ENCODE results near the gene ACRV1.

Gene ACRV1

DNA sequence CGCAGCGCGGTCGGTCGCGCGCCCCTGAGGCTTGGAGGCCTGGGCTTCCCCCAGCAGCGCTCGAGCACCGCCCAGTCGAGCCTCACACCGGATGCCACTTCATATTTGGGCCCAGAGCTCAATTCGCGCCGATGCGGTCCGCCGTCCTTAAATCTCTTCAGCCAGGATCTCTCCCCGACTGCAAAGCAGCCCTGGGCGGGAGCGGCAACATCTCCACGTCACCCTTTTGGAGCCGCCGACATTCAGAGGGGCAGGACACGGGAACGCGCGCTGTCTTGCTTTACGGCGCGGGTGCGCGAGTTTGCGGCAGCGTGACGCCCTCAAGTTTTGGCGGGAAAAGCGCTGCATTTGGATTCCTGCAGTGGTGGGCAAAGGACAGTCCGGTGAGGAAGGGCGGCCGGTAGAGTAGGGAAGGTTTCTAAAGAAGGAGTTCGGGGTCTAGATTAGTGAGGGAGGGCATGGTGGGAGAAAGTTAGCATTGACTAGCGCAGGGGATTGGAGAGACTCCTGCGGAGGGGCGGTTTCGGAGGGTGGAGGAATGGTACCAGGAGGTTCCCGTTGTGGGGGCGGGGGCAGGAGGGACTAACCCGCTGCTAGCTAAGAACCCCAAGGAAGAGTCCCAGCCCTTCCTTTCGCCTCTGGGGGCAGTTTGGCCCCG is 54.9 kb downstream of the ACRV1 start:
- Mint-ChIP-seq H3K36me3 (ENCODE audit: low read depth) (peaks cover 49% of the 10 kb centered on the region), H3K4me1 (peaks cover 27% of the 10 kb centered on the region), H3K27ac (peak overlapping the region; percentile 100), H3K9me3 (no peaks in the 10 kb centered on the region), H3K27me3 (no peaks in the 10 kb centered on the region), H3K4me3 (peak overlapping the region; percentile 89)
- peak; percentile 89 for ATAC-seq
- peak; percentile 90 for DNase-seq

DNA sequence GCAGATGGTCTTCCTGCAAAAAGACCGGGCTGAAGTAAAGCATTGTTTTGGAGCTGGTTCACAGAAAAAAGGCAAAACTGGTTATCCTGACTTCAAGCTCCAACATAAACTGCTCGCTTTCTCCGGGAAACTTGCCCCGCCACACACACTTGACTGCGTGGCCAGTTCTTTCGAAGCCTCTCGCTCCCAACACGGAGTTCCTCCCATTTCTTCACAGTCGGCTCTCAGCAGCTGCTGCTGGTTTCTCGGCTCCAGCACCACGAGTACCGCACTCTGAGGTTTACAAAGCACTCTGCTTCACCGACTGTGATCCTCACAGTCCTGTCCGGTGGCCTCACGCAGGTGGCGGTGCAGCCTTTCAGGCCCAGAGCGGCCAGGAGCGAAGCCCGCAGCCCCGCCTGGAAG is 55.4 kb downstream of the ACRV1 start:
- H3K9me3 Mint-ChIP-seq: no peaks in the 10 kb centered on the region
- peak; percentile 10 for ATAC-seq
- H3K4me1 Mint-ChIP-seq: peaks cover 27% of the 10 kb centered on the region
- peak overlapping the region; percentile 100 for H3K27ac Mint-ChIP-seq
- DNase-seq: no peak
- peak overlapping the region; percentile 89 for H3K4me3 Mint-ChIP-seq
- H3K27me3 Mint-ChIP-seq: no peaks in the 10 kb centered on the region
- peaks cover 51% of the 10 kb centered on the region for H3K36me3 Mint-ChIP-seq (ENCODE audit: low read depth)

DNA sequence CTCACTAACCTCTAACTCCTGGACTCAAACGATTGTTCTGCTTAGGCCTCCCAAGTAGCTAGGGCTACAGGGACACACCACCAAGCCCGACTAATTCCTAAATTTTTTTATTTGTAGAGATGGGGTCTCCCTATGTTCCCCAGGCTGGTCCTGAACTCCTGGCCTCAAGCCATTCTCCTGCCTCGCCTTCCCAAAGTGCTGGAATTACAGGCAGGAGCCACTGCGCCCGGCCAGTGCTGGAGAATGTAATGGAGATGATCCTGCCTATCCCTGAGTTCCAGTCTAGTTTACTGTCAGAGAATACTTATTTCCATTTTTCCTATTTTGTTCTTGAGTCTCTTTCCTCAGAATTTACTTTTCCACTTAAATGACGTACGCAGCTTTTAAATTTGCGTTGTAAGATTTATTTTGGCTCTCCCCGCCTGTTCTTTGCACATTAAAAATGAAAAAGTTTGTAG is 55.9 kb downstream of the ACRV1 start, which contains the start of gene CHEK1:
Gene CHEK1 (plus strand): TSS at position 408 of the 458 bp plus-strand sequence. CDS start 1,606 bp downstream, outside the sequence.
- Mint-ChIP-seq H3K27ac (peak within 1 kb of the TSS; percentile 100), H3K27me3 (no peaks in the 10 kb centered on the region), H3K4me1 (peaks cover 27% of the 10 kb centered on the region), H3K36me3 (ENCODE audit: low read depth) (peaks cover 51% of the 10 kb centered on the region), H3K4me3 (peak within 1 kb of the TSS; percentile 89), H3K9me3 (no peaks in the 10 kb centered on the region)
- no peak for ATAC-seq
- DNase-seq: no peak

DNA sequence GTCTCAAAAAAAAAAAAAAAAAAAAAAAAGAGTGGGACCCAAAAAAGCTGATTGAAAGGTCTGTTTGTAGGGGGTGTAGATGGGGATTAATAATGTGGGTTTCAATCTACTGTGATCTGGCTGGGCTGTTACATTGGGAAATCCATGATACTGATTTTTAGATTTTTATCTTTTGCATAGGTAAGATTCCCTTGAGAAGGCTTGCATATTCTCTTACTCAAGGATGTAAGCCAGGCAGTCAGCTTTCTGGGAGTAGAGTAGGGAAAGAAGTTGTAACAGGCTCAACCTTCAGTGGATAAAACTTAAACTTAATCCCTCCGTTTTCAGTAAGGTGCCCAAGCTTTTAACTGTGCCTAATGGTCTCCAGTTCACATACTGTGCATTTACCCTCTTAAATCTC is 57.6 kb downstream of the ACRV1 start:
- DNase-seq (no peak), ATAC-seq (no peak)
- H3K4me3 Mint-ChIP-seq: no peak overlapping the region
- H3K4me1 Mint-ChIP-seq: peaks cover 27% of the 10 kb centered on the region
- no peak overlapping the region for H3K27ac Mint-ChIP-seq
- H3K9me3 Mint-ChIP-seq: no peaks in the 10 kb centered on the region
- H3K27me3 Mint-ChIP-seq: no peaks in the 10 kb centered on the region
- peaks cover 54% of the 10 kb centered on the region for H3K36me3 Mint-ChIP-seq (ENCODE audit: low read depth)

DNA sequence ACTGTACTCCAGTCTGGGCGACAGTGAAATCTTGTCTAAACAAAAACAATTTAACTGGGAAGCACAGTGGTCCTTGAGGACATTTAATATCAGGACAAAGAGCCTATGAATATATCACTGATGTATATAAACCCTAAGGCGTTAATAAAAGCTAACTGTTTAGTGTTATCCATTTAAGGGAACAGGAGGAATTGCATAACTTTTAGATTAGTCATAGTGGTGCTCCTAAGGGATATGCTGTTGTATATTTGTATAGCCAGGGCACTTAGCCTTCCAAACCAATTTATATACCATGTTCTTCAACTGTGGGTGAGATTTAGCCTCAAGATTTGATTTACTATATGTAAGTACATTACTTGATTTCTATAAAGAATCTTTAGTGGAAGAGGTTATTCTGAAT is 58.7 kb downstream of the ACRV1 start:
- H3K9me3 Mint-ChIP-seq: no peaks in the 10 kb centered on the region
- H3K27ac Mint-ChIP-seq: no peak overlapping the region
- H3K4me3 Mint-ChIP-seq: no peak overlapping the region
- H3K27me3 Mint-ChIP-seq: no peaks in the 10 kb centered on the region
- H3K4me1 Mint-ChIP-seq: peaks cover 19% of the 10 kb centered on the region
- DNase-seq (no peak), ATAC-seq (no peak)
- H3K36me3 Mint-ChIP-seq (ENCODE audit: low read depth): peaks cover 53% of the 10 kb centered on the region
